GM18858 (cell line): ENCODE data around the gene BAG5.
"Not testable (repeated sequence)": the region's sequence is repeated elsewhere in the genome, so short reads cannot be mapped to it uniquely, and the experiment has no call there.

ENCODE experiments used
- ATAC-seq: cut with Tn5 transposase; IDR thresholded peaks from one replicate; pipeline ENCODE4 v1.9.1; 2021; ENCODE audit not compliant: unreplicated experiment

The BAG5 gene

GRCh38 chr14:103512701-103513611 is 49.5 kb downstream of the BAG5 start:
- ATAC-seq, result no peak

GRCh38 chr14:103512180-103512579 is 50.3 kb downstream of the BAG5 start:
- ATAC-seq, result not testable (repeated sequence)

GRCh38 chr14:103510724-103511693 is 51.4 kb downstream of the BAG5 start:
- no peak for ATAC-seq

- no peak for ATAC-seq
Measured at GRCh38 chr14:103509864-103510723, 52.4 kb downstream of the BAG5 start.

GRCh38 chr14:103508521-103509329 is 53.7 kb downstream of the BAG5 start:
- ATAC-seq, result no peak

GRCh38 chr14:103507751-103508150 is 54.7 kb downstream of the BAG5 start:
- ATAC-seq, result no peak
